HG03175 (cell line): ENCODE data around the gene PSME4.

Experiments used
- ATAC-seq: cut with Tn5 transposase; IDR thresholded peaks from one replicate; pipeline ENCODE4 v1.9.1; 2021; ENCODE audit warnings: mild to moderate bottlenecking, moderate library complexity; ENCODE audit not compliant: unreplicated experiment

The PSME4 gene

GRCh38 chr2:53901192-53901591, 69.6 kb downstream of the PSME4 start:
- ATAC-seq, result no peak

GRCh38 chr2:53896864-53897263, 73.9 kb downstream of the PSME4 start:
- no peak for ATAC-seq

GRCh38 chr2:53886406-53887280, 84.2 kb downstream of the PSME4 start:
- no peak for ATAC-seq

DNA sequence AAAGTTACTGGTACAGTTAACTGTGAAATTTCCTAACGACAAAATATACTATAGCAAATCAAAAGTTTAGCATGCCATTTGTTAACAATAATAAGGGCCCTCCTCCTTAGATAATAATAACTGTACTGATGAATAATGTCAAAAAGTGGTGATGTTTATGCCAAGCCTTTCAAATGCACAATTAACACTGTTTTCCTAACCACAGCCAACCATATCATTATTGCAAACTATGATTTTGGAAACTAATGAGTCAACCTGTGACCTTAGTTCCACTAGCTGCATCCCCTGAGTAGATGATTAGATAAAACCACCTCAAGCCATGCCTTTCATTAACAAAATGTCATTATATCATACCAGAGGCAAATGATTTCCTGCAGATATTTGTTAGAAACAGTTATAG, 85.9 kb downstream of the PSME4 start:
- no peak for ATAC-seq

- no peak for ATAC-seq
Observed at GRCh38 chr2:53881986-53882385, 88.8 kb downstream of the PSME4 start.

- no peak for ATAC-seq
Observed at GRCh38 chr2:53881360-53881759, 89.4 kb downstream of the PSME4 start.

DNA sequence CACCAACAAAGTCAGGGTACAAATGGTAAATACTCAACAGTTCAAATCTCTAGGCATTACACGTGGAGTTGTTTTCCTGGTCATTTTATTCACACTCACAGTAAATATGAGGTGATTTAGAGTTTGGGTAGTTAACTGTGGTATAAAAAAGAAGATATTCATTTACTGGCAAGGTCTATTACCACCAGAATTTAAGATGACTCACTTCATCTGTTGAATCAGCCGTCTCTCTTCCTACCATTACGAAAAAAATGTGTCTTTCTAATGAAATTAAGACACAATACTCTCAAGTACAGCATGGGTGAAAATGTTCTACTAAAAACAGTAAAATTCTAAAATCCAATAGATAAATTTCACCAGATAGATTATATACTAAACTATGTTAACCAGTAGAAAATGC, 90.0 kb downstream of the PSME4 start:
- ATAC-seq, result no peak

DNA sequence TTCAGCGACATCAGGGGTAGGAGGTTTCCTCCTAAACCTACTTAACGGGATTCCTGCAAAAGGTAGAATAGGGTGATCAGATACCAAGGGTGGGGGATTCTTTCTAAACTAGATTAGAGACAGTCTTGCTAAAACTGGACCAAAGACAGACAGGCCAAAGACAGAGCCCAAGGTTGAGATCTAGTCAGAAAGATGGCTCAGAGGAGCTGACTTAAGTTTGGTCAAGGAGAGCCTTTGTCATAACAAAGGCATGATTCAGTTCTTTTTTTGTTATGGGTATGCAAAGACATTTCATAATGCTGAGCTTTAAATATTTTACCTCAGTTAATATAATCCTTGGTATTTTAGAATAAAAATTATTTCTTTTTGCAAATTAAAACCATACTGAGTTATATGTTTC, 93.2 kb downstream of the PSME4 start:
- ATAC-seq, result no peak

DNA sequence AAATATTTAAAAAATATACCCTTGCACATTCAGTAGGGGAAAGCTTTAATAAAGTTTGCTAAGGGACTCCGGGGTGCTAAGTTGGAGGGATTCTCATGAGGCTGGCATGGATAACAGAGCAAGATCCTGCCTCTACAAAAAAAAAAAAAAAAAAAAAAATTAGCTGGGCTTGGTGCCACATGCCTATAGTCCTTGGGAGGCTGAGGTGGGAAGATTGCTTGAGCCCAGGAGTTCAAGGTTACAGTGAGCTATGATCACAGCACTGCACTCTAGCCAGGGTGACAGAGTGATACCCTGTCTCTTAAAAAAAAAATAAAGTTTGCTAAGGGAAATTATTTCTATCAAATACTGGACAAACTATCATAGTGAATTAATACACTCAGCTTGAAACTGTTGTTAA, 93.7 kb downstream of the PSME4 start:
- no peak for ATAC-seq

DNA sequence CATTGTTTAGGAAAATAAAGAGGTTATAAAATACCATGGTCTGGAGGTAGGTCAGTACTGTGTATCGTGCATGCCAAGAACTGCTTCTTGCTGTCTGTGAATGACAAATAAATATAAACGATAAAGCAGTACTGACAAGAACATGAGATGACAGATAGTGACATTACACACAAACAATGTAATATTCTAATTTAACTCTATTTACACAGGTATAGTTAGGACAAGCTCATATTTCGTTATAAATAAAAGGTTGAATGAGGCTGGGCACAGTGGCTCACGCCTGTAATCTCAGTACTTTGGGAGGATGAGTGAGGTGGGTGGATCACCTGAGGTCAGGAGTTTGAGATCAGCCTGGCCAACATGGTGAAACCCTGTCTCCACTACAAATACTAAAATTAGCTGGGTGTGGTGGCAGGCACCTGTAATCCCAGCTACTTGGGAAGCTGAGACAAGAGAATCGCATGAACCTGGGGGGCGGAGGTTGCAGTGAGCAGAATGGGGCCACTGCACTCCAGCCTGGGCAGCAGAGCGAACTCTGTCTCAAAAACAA, 96.3 kb downstream of the PSME4 start:
- no peak for ATAC-seq

GRCh38 chr2:53867773-53868172, 103.0 kb downstream of the PSME4 start:
- ATAC-seq, result no peak

GRCh38 chr2:53867169-53867568, 103.6 kb downstream of the PSME4 start:
- ATAC-seq, result no peak

DNA sequence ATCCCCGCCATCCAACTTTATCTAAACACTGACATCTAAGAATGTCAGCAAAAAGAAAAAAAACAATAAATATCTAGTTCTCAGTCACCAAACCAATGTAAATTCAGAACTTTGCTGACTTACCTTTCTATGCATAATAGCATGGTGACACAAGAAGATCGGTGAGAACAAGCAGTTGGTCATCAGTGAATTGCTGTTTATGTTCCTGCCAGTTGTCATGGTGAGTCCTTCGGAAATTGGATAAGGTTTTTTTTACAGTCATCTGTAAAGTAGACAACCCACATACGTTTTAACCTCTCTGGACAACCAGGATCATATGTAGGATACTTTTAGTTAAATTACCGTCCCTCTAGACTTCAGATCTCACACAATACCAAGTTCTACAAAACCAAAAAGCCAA, 104.8 kb downstream of the PSME4 start:
- ATAC-seq, result no peak

DNA sequence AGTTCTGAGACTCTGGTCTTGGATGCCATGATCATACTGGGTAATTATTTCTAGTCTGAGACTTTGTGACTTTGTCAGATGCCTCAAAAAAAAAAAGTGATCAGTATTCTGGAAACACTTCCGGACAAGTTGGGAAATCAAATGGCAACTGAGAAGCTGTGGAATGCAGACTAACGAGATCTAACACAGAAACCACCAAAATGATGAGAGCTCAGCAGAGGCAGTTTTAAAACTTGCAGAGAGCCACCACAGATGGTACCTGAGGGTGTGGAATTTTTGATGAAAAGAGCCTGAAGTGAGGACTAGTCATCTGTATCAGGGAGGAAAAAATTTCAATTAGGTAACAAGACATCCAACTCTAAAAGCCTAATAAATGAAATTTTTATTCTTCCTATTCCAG, 105.5 kb downstream of the PSME4 start:
- no peak for ATAC-seq

- ATAC-seq, result no peak
Observed at GRCh38 chr2:53863538-53864227, 107.1 kb downstream of the PSME4 start.

DNA sequence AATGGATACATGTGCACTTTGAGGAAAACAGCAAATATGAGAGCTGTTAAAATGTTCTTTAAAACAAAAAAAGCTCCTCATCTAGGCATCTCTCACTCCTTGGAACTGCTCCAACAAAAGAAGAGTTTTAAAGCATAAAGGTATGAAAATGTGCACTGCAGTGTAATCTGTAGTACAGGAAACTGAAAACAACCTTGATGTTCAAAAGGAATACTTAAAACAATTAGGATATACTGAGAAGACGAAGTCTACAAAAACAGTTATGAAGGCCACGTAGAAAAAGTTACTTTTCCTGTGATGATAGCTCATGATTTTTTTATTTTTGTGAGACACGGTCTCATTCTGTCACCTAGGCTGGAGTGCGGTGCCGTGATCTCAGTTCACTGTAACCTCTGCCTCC, 109.0 kb downstream of the PSME4 start:
- no peak for ATAC-seq

GRCh38 chr2:53859206-53860181, 111.3 kb downstream of the PSME4 start, which contains the start of gene GPR75:
TSS of gene GPR75 (minus strand) at chr2:53859967. CDS start at chr2:53854756, 5,211 bp downstream.
- no peak for ATAC-seq

DNA sequence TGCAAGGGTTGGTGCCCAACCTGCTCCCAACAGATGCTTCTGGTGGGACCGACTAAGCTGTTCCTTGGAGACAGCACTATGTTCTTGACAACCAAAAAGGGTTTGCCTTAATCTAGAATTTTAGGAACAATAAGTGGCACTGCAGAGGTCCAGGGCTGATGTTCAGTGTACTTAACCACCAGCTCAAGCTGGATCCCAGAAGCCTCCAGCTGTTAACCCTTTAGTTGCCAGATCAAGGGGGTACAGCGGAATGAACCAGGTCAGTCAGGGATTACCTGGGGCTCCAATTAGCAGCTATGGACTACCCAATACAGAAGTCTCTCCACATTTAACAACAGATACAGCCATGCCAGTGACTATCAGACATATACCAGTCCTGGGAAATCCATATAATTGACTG, 114.5 kb downstream of the PSME4 start:
- no peak for ATAC-seq

- no peak for ATAC-seq
Observed at GRCh38 chr2:53854678-53855077, 116.1 kb downstream of the PSME4 start.

GRCh38 chr2:53852532-53852931, 118.3 kb downstream of the PSME4 start:
- no peak for ATAC-seq
